ENCODE data around the gene DSEL. TPM values are rescaled to one million over a fixed set of nuclear protein-coding genes. Genes with fewer than 3 reads are reported as not detected.
A peak's percentile ranks its signal among the peaks of the same experiment; 100 is the strongest.

Gene DSEL
- total RNA-seq, 4 donors from 2014 or later: 1.9 to 2.7 (median 2.4) TPM

DNA sequence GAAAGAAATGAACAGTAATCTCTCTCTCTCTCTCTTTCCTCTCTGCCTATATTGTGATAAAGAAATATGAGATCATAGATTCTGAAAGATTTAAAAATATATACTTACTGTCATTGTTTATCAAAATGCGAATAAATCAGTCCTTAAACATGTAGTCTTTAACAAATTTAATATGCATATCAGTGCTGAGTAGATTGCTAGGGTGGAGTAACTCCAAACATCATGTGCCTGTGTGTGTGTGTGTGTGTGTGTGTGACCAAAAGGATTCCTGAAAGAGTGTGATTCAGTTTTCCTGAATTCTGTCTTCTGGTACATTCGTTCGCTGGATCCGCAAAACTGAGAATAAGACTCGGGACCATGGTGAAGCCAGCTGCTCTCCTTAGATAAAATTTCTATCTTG is 24.0 kb upstream of the DSEL start:
- Histone ChIP-seq H3K4me1 (no peaks in the 10 kb centered on the region), H3K27me3 (no peaks in the 10 kb centered on the region), H3K36me3 (no peaks in the 10 kb centered on the region), H3K9me3 (no peaks in the 10 kb centered on the region), H3K4me3 (no peak overlapping the region), H3K27ac (no peak overlapping the region)
- DNase-seq: no peak
- TF ChIP-seq CTCF (IDR thresholded peaks at IDR 0.05) (no peak), POLR2A (IDR thresholded peaks at IDR 0.05) (no peak)

GRCh38 chr18:67531929-67532328 is 15.4 kb upstream of the DSEL start:
- no peak overlapping the region for H3K4me3 ChIP-seq
- DNase-seq: no peak
- H3K9me3 ChIP-seq: no peaks in the 10 kb centered on the region
- no peaks in the 10 kb centered on the region for H3K27me3 ChIP-seq
- H3K4me1 ChIP-seq: no peaks in the 10 kb centered on the region
- no peak for TF ChIP-seq POLR2A (IDR thresholded peaks at IDR 0.05)
- no peak for TF ChIP-seq CTCF (IDR thresholded peaks at IDR 0.05)
- H3K27ac ChIP-seq: no peak overlapping the region
- H3K36me3 ChIP-seq: no peaks in the 10 kb centered on the region

GRCh38 chr18:67525328-67526099 is 9.0 kb upstream of the DSEL start:
- peak in 1 of 3 donors; percentile 56 for DNase-seq
- no peaks in the 10 kb centered on the region for H3K4me1 ChIP-seq
- peak overlapping the region in 1 of 4 donors; percentile 12 for H3K27ac ChIP-seq

GRCh38 chr18:67520351-67520921 is 3.9 kb upstream of the DSEL start:
- Histone ChIP-seq H3K27me3 (no peaks in the 10 kb centered on the region), H3K36me3 (no peaks in the 10 kb centered on the region), H3K9me3 (no peaks in the 10 kb centered on the region), H3K27ac (peak overlapping the region in 1 of 4 donors; percentile 9), H3K4me1 (peaks cover 0 to 9% (median 0%) of the 10 kb centered on the region in 4 donors), H3K4me3 (no peak overlapping the region)
- TF ChIP-seq CTCF (IDR thresholded peaks at IDR 0.05) (no peak), POLR2A (IDR thresholded peaks at IDR 0.05) (no peak)
- no peak for DNase-seq

More at GRCh38 chr18:67525328-67526099, 9.0 kb upstream of the DSEL start:
- H3K4me3 ChIP-seq: no peak overlapping the region
- no peaks in the 10 kb centered on the region for H3K9me3 ChIP-seq
- no peak for TF ChIP-seq CTCF (IDR thresholded peaks at IDR 0.05)
- TF ChIP-seq POLR2A (IDR thresholded peaks at IDR 0.05): no peak
- H3K36me3 ChIP-seq: no peaks in the 10 kb centered on the region
- no peaks in the 10 kb centered on the region for H3K27me3 ChIP-seq

DNA sequence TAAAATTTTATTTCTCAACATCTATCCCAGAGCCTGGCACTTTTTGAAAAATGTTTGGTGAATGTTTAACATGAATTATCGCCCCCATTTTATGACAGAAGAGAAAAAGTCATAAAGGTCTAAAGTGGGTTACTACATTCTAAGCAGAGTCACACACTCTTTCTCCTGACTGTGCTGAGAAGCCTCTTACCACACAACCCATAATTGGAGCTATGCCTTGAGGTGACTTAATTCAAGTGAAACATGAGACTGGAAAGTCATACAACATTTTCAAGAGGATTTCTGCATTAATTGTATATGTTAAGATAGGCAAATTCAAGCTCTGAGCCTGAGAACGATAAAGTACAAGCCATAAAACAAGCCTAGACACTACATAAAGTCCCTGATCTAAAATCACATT is 3.1 kb upstream of the DSEL start:
- H3K9me3 ChIP-seq: no peaks in the 10 kb centered on the region
- no peak overlapping the region for H3K4me3 ChIP-seq
- H3K4me1 ChIP-seq: peaks cover 0 to 9% (median 0%) of the 10 kb centered on the region in 4 donors
- TF ChIP-seq POLR2A (IDR thresholded peaks at IDR 0.05) (no peak), CTCF (IDR thresholded peaks at IDR 0.05) (no peak)
- H3K27me3 ChIP-seq: no peaks in the 10 kb centered on the region
- DNase-seq: no peak
- no peak overlapping the region for H3K27ac ChIP-seq
- H3K36me3 ChIP-seq: no peaks in the 10 kb centered on the region

All from Peyer's patch (tissue), 4 donors.